ENCODE data around the gene CARD9. TPM values are rescaled to one million over a fixed set of nuclear protein-coding genes. Genes with fewer than 3 reads are reported as not detected.

CARD9 gene
- total and polyA plus RNA-seq, 2 donors (not counting 1 experiment from before 2014, with no cell fraction given) = 0.69 to 3.3 TPM

- Histone ChIP-seq H3K79me2 (ENCODE audit: control insufficient read depth, insufficient read depth, low read length) (no peaks in the 10 kb centered on the region), H2AFZ (ENCODE audit: low read length) (no peak overlapping the region), H3K9ac (ENCODE audit: insufficient read depth, low read length) (no peak overlapping the region), H3K9me3 (ENCODE audit: control insufficient read depth, insufficient read depth, low read depth, low read length) (no peaks in the 10 kb centered on the region), H3K27ac (ENCODE audit: insufficient read depth, low read length) (no peak overlapping the region), H3K36me3 (ENCODE audit: control insufficient read depth, insufficient read depth, low read length) (peaks cover 31% of the 10 kb centered on the region), H3K4me2 (ENCODE audit: extremely low read depth, insufficient read depth, low read length) (no peak overlapping the region), H3K4me1 (ENCODE audit: control insufficient read depth, extremely low read depth, insufficient read depth, low read length) (peaks cover 19% of the 10 kb centered on the region), H3K27me3 (ENCODE audit: control insufficient read depth, insufficient read depth, low read length) (no peaks in the 10 kb centered on the region), H4K20me1 (ENCODE audit: control insufficient read depth, extremely low read depth, insufficient read depth, low read length) (no peaks in the 10 kb centered on the region), H3K4me3 (replicated peaks in 1 of 4; ENCODE audit: control extremely low read depth in 1 of 4, insufficient read depth in 1 of 4, low read depth in 3 of 4, low read length in 4 of 4) (no peak overlapping the region)
- no peak for TF ChIP-seq CTCF (conservative IDR thresholded peaks at IDR 0.05 in 1 of 2, IDR thresholded peaks at IDR 0.05 in 1 of 2; ENCODE audit: low read depth in 1 of 2, low read length in 2 of 2)
- no peak for DNase-seq (ENCODE audit: low read depth in 2 of 2)
These were observed 16.2 kb downstream of the CARD9 start for GRCh38 chr9:136357202-136357725.

- H3K4me2 ChIP-seq (ENCODE audit: extremely low read depth, insufficient read depth, low read length) = no peak overlapping the region
- peaks cover 8% of the 10 kb centered on the region for H3K4me1 ChIP-seq (ENCODE audit: control insufficient read depth, extremely low read depth, insufficient read depth, low read length)
- no peaks in the 10 kb centered on the region for H3K79me2 ChIP-seq (ENCODE audit: control insufficient read depth, insufficient read depth, low read length)
- H2AFZ ChIP-seq (ENCODE audit: low read length) = no peak overlapping the region
- no peak overlapping the region for H3K27ac ChIP-seq (ENCODE audit: insufficient read depth, low read length)
- no peak overlapping the region for H3K4me3 ChIP-seq (replicated peaks in 1 of 4; ENCODE audit: control extremely low read depth in 1 of 4, insufficient read depth in 1 of 4, low read depth in 3 of 4, low read length in 4 of 4)
- H3K27me3 ChIP-seq (ENCODE audit: control insufficient read depth, insufficient read depth, low read length) = no peaks in the 10 kb centered on the region
- no peaks in the 10 kb centered on the region for H3K9me3 ChIP-seq (ENCODE audit: control insufficient read depth, insufficient read depth, low read depth, low read length)
- H3K9ac ChIP-seq (ENCODE audit: insufficient read depth, low read length) = no peak overlapping the region
- H4K20me1 ChIP-seq (ENCODE audit: control insufficient read depth, extremely low read depth, insufficient read depth, low read length) = no peaks in the 10 kb centered on the region
- DNase-seq (ENCODE audit: low read depth in 2 of 2) = peak in 1 of 2 donors; percentile 34
- TF ChIP-seq EZH2 (IDR thresholded peaks at IDR 0.05; ENCODE audit: low read length, missing control alignments) (no peak), CTCF (conservative IDR thresholded peaks at IDR 0.05 in 1 of 2, IDR thresholded peaks at IDR 0.05 in 1 of 2; ENCODE audit: low read depth in 1 of 2, low read length in 2 of 2) (no peak)
- H3K36me3 ChIP-seq (ENCODE audit: control insufficient read depth, insufficient read depth, low read length) = peaks cover 35% of the 10 kb centered on the region
These were observed 17.6 kb downstream of the CARD9 start for GRCh38 chr9:136355616-136356557.

GRCh38 chr9:136354592-136355085, 18.8 kb downstream of the CARD9 start:
- Histone ChIP-seq H3K4me2 (ENCODE audit: extremely low read depth, insufficient read depth, low read length) (no peak overlapping the region), H3K36me3 (ENCODE audit: control insufficient read depth, insufficient read depth, low read length) (peaks cover 36% of the 10 kb centered on the region), H3K9me3 (ENCODE audit: control insufficient read depth, insufficient read depth, low read depth, low read length) (no peaks in the 10 kb centered on the region), H3K27ac (ENCODE audit: insufficient read depth, low read length) (peak overlapping the region; percentile 32), H4K20me1 (ENCODE audit: control insufficient read depth, extremely low read depth, insufficient read depth, low read length) (no peaks in the 10 kb centered on the region), H3K79me2 (ENCODE audit: control insufficient read depth, insufficient read depth, low read length) (no peaks in the 10 kb centered on the region), H3K9ac (ENCODE audit: insufficient read depth, low read length) (no peak overlapping the region), H3K4me3 (replicated peaks in 1 of 4; ENCODE audit: control extremely low read depth in 1 of 4, insufficient read depth in 1 of 4, low read depth in 3 of 4, low read length in 4 of 4) (no peak overlapping the region), H3K4me1 (ENCODE audit: control insufficient read depth, extremely low read depth, insufficient read depth, low read length) (peaks cover 4% of the 10 kb centered on the region), H2AFZ (ENCODE audit: low read length) (no peak overlapping the region), H3K27me3 (ENCODE audit: control insufficient read depth, insufficient read depth, low read length) (no peaks in the 10 kb centered on the region)
- TF ChIP-seq EZH2 (IDR thresholded peaks at IDR 0.05; ENCODE audit: low read length, missing control alignments) (no peak), CTCF (conservative IDR thresholded peaks at IDR 0.05 in 1 of 2, IDR thresholded peaks at IDR 0.05 in 1 of 2; ENCODE audit: low read depth in 1 of 2, low read length in 2 of 2) (no peak)
- DNase-seq (ENCODE audit: low read depth in 2 of 2) = peak; percentile 37 to 62

Measured in fibroblast of lung (primary cell).